ENCODE measurements around the gene PDGFRB.

DNA sequence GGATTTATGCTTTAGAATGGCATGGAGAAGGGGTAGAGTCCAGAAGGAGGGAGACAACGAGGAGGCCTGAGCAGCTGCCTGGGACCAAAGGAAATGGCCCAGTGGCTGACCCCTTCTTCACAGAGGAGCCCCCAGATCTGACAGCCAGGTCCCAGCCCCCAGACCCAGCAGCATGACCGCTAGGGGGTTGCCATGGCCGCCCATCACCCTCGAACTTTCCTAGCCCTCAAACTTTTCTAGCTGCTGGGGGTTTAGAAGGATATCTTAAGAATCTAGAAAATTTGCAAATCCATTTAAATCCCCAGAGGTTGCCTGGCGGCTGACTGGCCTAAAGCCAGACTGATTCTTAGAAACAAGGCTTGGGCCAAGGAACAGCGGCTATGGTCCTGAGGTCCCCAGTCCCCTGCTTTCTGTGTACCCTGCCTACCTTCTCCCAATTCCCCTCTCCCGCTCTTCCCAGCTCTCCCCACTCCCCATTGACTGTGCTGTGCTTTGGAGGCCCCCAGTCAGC is 972 bp downstream of the PDGFRB start:
- TF ChIP-seq EZH2phosphoT487 (IDR thresholded peaks at IDR 0.05; ENCODE audit: low read depth): no peak
- TF ChIP-seq, protein P1, sequence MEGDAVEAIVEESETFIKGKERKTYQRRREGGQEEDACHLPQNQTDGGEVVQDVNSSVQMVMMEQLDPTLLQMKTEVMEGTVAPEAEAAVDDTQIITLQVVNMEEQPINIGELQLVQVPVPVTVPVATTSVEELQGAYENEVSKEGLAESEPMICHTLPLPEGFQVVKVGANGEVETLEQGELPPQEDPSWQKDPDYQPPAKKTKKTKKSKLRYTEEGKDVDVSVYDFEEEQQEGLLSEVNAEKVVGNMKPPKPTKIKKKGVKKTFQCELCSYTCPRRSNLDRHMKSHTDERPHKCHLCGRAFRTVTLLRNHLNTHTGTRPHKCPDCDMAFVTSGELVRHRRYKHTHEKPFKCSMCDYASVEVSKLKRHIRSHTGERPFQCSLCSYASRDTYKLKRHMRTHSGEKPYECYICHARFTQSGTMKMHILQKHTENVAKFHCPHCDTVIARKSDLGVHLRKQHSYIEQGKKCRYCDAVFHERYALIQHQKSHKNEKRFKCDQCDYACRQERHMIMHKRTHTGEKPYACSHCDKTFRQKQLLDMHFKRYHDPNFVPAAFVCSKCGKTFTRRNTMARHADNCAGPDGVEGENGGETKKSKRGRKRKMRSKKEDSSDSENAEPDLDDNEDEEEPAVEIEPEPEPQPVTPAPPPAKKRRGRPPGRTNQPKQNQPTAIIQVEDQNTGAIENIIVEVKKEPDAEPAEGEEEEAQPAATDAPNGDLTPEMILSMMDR (IDR thresholded peaks at IDR 0.05; ENCODE audit: low read depth, low read length): no peak
